ENCODE data around the gene CACNA2D2.

Gene CACNA2D2

GRCh38 chr3:50419595-50420370, 83.7 kb downstream of the CACNA2D2 start:
- no peaks in the 10 kb centered on the region for H4K20me1 ChIP-seq (ENCODE audit: low read depth, low read length)
- H3F3A ChIP-seq (ENCODE audit: insufficient read depth), result no peaks in the 10 kb centered on the region
- H3K9ac ChIP-seq (ENCODE audit: low read length), result no peak overlapping the region
- no peaks in the 10 kb centered on the region for H3K9me3 ChIP-seq (ENCODE audit: insufficient read depth, low read length)
- H2AFZ ChIP-seq (ENCODE audit: low read depth, low read length, severe bottlenecking), result no peak overlapping the region
- no peak for TF ChIP-seq CTCF (IDR thresholded peaks at IDR 0.05; ENCODE audit: insufficient read depth, low read length, poor library complexity, severe bottlenecking)
- no peak for TF ChIP-seq EZH2phosphoT487 (conservative IDR thresholded peaks at IDR 0.05; ENCODE audit: low read length)
- no peaks in the 10 kb centered on the region for H3K79me2 ChIP-seq (ENCODE audit: insufficient read depth, low read length)
- H3K27me3 ChIP-seq (ENCODE audit: low read length), result no peaks in the 10 kb centered on the region
- H3K27ac ChIP-seq (ENCODE audit: low read depth, low read length), result no peak overlapping the region
- no peak overlapping the region for H3K4me2 ChIP-seq (ENCODE audit: low read depth, low read length, poor library complexity, severe bottlenecking)
- H3K36me3 ChIP-seq (ENCODE audit: low read length), result no peaks in the 10 kb centered on the region
- no peak overlapping the region for H3K4me3 ChIP-seq (ENCODE audit: insufficient read depth, low read length, poor library complexity, severe bottlenecking)
- H3K9me2 ChIP-seq (replicated peaks; ENCODE audit: insufficient read depth, low read length), result no peaks in the 10 kb centered on the region

- H4K20me1 ChIP-seq (ENCODE audit: low read depth, low read length), result no peaks in the 10 kb centered on the region
- no peak overlapping the region for H3K4me3 ChIP-seq (ENCODE audit: insufficient read depth, low read length, poor library complexity, severe bottlenecking)
- H3F3A ChIP-seq (ENCODE audit: insufficient read depth), result no peaks in the 10 kb centered on the region
- H3K27ac ChIP-seq (ENCODE audit: low read depth, low read length), result no peak overlapping the region
- no peak overlapping the region for H2AFZ ChIP-seq (ENCODE audit: low read depth, low read length, severe bottlenecking)
- no peaks in the 10 kb centered on the region for H3K27me3 ChIP-seq (ENCODE audit: low read length)
- H3K9me3 ChIP-seq (ENCODE audit: insufficient read depth, low read length), result no peaks in the 10 kb centered on the region
- no peak overlapping the region for H3K4me2 ChIP-seq (ENCODE audit: low read depth, low read length, poor library complexity, severe bottlenecking)
- H3K9ac ChIP-seq (ENCODE audit: low read length), result no peak overlapping the region
- no peaks in the 10 kb centered on the region for H3K79me2 ChIP-seq (ENCODE audit: insufficient read depth, low read length)
- H3K36me3 ChIP-seq (ENCODE audit: low read length), result no peaks in the 10 kb centered on the region
- H3K9me2 ChIP-seq (replicated peaks; ENCODE audit: insufficient read depth, low read length), result no peaks in the 10 kb centered on the region
- no peak for TF ChIP-seq EZH2phosphoT487 (conservative IDR thresholded peaks at IDR 0.05; ENCODE audit: low read length)
- TF ChIP-seq CTCF (IDR thresholded peaks at IDR 0.05; ENCODE audit: insufficient read depth, low read length, poor library complexity, severe bottlenecking), result no peak
These were observed 84.6 kb downstream of the CACNA2D2 start for GRCh38 chr3:50418850-50419249.

- no peaks in the 10 kb centered on the region for H3K9me3 ChIP-seq (ENCODE audit: insufficient read depth, low read length)
- H2AFZ ChIP-seq (ENCODE audit: low read depth, low read length, severe bottlenecking), result no peak overlapping the region
- H3K9me2 ChIP-seq (replicated peaks; ENCODE audit: insufficient read depth, low read length), result no peaks in the 10 kb centered on the region
- H3K36me3 ChIP-seq (ENCODE audit: low read length), result no peaks in the 10 kb centered on the region
- no peak overlapping the region for H3K4me3 ChIP-seq (ENCODE audit: insufficient read depth, low read length, poor library complexity, severe bottlenecking)
- H3K79me2 ChIP-seq (ENCODE audit: insufficient read depth, low read length), result no peaks in the 10 kb centered on the region
- no peaks in the 10 kb centered on the region for H3F3A ChIP-seq (ENCODE audit: insufficient read depth)
- no peak overlapping the region for H3K9ac ChIP-seq (ENCODE audit: low read length)
- no peak for TF ChIP-seq EZH2phosphoT487 (conservative IDR thresholded peaks at IDR 0.05; ENCODE audit: low read length)
- no peak for TF ChIP-seq CTCF (IDR thresholded peaks at IDR 0.05; ENCODE audit: insufficient read depth, low read length, poor library complexity, severe bottlenecking)
- H3K27ac ChIP-seq (ENCODE audit: low read depth, low read length), result no peak overlapping the region
- no peaks in the 10 kb centered on the region for H3K27me3 ChIP-seq (ENCODE audit: low read length)
- no peak overlapping the region for H3K4me2 ChIP-seq (ENCODE audit: low read depth, low read length, poor library complexity, severe bottlenecking)
- no peaks in the 10 kb centered on the region for H4K20me1 ChIP-seq (ENCODE audit: low read depth, low read length)
These were observed 85.8 kb downstream of the CACNA2D2 start for GRCh38 chr3:50417637-50418033.

Data from SU-DHL-6 (cell line).